ENCODE data around the gene CAMK1D. TPM values are rescaled to one million over a fixed set of nuclear protein-coding genes. Genes with fewer than 3 reads are reported as not detected.
A peak's percentile ranks its signal among the peaks of the same experiment; 100 is the strongest.

CAMK1D gene
- total and polyA plus RNA-seq, 5 donors, result 15.2 to 44.1 (median 26.6) TPM

DNA sequence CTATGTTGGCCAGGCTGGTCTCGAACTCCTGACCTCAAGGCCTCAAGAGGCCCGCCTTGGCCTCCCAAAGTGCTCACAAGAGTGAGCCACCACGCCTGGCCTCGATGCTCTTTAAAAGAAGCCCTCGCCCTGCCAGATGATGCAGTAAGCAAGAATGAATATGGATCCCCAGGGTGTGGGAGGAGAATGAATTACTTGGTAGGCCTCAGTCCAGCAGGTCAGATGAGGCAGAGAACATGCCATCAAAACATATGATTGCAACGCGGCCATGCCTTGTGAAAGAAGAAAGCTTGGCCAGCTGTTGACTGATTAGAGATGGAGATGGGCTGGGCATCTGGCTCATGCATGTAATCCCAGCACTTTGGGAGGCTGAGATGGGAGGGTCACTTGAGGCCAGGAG lies 68.7 kb downstream of the CAMK1D start:
- peak; percentile 73 to 90 (median 84) for DNase-seq
- intact Hi-C loops (cut with DNase I), result no loop called here
- Histone ChIP-seq H3K4me1 (ENCODE audit: control insufficient read depth, insufficient read depth, low read length) (peaks cover 4% of the 10 kb centered on the region), H3K27ac (ENCODE audit: low read length) (no peak overlapping the region), H3K27me3 (ENCODE audit: control insufficient read depth, insufficient read depth) (no peaks in the 10 kb centered on the region), H3K9me3 (ENCODE audit: control insufficient read depth, low read length) (no peaks in the 10 kb centered on the region), H3K4me3 (ENCODE audit: low read length) (no peak overlapping the region)
- peak; percentile 65 to 81 for ATAC-seq
- WGBS, result 77% methylated on average over 7 of the region's 7 CpGs

DNA sequence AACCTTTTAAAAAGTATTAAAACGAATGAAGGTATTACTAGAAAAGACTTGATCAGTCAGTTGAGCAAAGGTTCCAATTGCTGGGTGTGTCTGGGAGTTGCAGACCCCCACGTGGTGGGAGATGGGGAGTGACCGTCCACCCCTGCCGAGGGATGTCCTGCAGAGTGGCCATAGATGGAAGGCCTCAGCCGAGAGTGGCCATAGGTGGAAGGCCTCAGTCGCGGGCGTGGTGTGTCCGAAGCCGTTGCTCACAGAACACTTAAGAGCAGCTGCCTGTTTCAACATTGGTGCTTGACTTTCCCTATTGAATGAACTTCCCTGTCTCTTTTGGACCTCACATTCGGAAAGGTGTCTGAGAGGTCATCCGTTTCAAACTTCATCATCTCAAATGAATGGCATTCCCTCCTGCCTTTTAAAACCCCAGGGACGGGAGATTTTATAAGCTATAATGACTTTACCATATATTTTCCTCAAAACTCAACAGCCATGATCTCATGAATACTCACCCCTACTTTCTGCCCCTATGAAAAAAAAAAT lies 69.4 kb downstream of the CAMK1D start:
- 87% methylated on average over 13 of the region's 13 CpGs for whole genome bisulfite sequencing
- Histone ChIP-seq H3K4me3 (ENCODE audit: low read length) (no peak overlapping the region), H3K27ac (ENCODE audit: low read length) (no peak overlapping the region), H3K27me3 (ENCODE audit: control insufficient read depth, insufficient read depth) (no peaks in the 10 kb centered on the region), H3K9me3 (ENCODE audit: control insufficient read depth, low read length) (no peaks in the 10 kb centered on the region), H3K4me1 (ENCODE audit: control insufficient read depth, insufficient read depth, low read length) (peaks cover 5% of the 10 kb centered on the region)
- intact Hi-C loops (cut with DNase I), result no loop called here
- DNase-seq, result peak in 1 of 3 donors; percentile 24
- ATAC-seq, result no peak

DNA sequence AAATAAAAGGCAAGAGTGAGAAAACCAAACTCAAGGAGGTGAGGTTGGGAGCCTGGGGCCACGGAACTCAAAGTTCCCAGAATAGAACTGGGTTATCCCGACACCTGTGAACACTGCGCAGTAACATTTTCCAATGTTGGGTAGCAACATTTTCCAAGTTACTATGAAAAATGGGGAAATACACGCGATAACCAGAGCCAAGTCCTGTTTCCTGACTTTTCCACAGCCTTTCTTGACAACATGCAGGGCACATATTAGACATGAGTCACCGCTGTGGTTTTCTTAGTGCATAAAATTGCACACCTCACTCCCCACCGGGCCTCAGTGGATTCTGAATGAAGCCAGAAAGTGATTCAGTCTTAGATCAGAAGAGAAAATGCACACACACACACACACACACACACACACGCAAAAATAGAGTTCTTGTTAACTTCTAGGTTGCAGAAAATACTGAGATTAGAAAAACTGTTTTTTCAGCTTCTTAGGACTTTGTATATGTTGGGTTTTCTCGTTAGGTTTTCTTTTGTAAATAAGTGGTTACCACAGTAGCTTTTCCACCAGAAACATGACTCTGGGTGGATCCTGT lies 70.0 kb downstream of the CAMK1D start:
- Histone ChIP-seq H3K4me1 (ENCODE audit: control insufficient read depth, insufficient read depth, low read length) (peaks cover 7% of the 10 kb centered on the region), H3K27ac (ENCODE audit: low read length) (peak overlapping the region; percentile 4), H3K9me3 (ENCODE audit: control insufficient read depth, low read length) (no peaks in the 10 kb centered on the region), H3K4me3 (ENCODE audit: low read length) (no peak overlapping the region), H3K27me3 (ENCODE audit: control insufficient read depth, insufficient read depth) (no peaks in the 10 kb centered on the region)
- intact Hi-C loops (cut with DNase I), result no loop called here
- peak; percentile 43 to 73 for ATAC-seq
- DNase-seq, result peak in 2 of 3 donors; percentile 59 to 64
- 37% methylated on average over 9 of the region's 9 CpGs for WGBS

DNA sequence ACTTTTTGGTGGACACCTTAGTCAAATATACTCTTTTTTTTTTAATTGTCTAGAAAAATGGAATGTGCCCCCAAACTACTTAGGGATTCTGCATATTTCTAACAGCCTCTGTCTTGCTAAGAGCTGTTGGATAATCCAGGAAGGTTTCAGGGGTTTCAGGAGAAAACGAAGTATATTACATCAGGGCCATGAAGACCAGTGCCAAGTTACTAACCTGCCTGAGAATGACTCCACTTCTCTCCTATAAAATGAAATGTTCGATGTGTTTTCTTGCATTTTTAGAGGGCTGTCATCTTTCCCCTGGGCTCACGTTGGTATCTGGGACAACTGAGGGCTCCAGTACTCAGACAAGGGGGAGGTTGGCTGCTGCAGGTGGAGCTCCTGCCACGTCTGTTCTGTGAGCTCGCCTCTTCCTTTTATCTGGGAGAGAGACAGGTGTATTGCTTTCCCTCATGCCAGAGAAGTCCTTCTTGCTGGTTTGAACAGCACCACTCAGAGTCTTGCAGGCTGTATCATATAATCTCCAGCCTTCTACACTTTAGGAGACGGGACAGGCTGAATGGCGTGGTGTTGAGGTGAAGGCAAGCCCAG lies 71.3 kb downstream of the CAMK1D start:
- no peak overlapping the region for H3K27ac ChIP-seq (ENCODE audit: low read length)
- H3K27me3 ChIP-seq (ENCODE audit: control insufficient read depth, insufficient read depth), result no peaks in the 10 kb centered on the region
- H3K9me3 ChIP-seq (ENCODE audit: control insufficient read depth, low read length), result no peaks in the 10 kb centered on the region
- no peak overlapping the region for H3K4me3 ChIP-seq (ENCODE audit: low read length)
- WGBS, result 90% methylated on average over 7 of the region's 7 CpGs
- ATAC-seq (no peak), DNase-seq (no peak)
- peaks cover 7% of the 10 kb centered on the region for H3K4me1 ChIP-seq (ENCODE audit: control insufficient read depth, insufficient read depth, low read length)
- intact Hi-C loops (cut with DNase I), result no loop called here

DNA sequence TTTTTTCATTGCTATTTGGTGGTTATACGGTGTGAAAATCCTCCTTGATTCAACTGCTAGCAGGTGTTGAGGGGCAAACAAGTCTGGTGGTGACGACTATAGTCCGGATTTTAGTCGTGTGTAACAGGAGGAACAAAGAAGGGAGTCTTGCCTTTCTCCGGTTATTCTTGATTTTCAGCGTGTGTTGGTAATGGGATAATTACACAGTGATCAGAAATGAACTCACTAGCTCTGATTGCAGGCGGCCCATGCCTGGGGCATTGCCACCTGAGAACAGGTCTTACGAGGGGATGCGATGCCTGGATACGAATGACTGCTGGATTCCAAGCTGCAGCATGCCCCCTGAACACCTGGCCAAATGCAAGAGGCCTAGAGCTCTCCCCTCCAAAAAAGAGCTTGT lies 72.8 kb downstream of the CAMK1D start:
- Histone ChIP-seq H3K4me3 (ENCODE audit: low read length) (no peak overlapping the region), H3K9me3 (ENCODE audit: control insufficient read depth, low read length) (no peaks in the 10 kb centered on the region), H3K27ac (ENCODE audit: low read length) (no peak overlapping the region), H3K4me1 (ENCODE audit: control insufficient read depth, insufficient read depth, low read length) (peaks cover 5% of the 10 kb centered on the region), H3K27me3 (ENCODE audit: control insufficient read depth, insufficient read depth) (no peaks in the 10 kb centered on the region)
- 93% methylated on average over 10 of the region's 10 CpGs for WGBS
- ATAC-seq, result no peak
- intact Hi-C loops (cut with DNase I), result no loop called here
- DNase-seq, result no peak

DNA sequence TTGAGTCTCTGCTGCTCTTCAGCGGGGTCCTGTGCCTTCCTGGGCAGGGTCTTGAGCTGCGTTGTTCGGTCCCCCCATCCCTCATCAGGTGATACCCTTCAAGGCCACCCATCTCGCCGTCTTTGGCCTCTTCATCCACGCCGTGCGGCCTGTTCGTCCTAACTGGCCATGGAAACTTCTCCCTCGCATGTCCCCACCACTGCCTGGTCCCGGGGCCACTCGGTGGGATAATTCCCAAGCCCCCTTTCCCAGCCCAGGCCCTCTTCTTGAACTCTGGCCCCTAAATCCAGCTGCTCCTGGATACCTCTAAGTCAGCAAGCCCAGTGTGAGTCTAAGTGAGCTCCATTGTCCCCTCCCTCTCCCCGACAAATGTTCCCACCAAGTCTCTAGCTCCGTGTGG lies 74.5 kb downstream of the CAMK1D start:
- Histone ChIP-seq H3K4me1 (ENCODE audit: control insufficient read depth, insufficient read depth, low read length) (peaks cover 5% of the 10 kb centered on the region), H3K4me3 (ENCODE audit: low read length) (no peak overlapping the region), H3K27ac (ENCODE audit: low read length) (no peak overlapping the region), H3K9me3 (ENCODE audit: control insufficient read depth, low read length) (no peaks in the 10 kb centered on the region), H3K27me3 (ENCODE audit: control insufficient read depth, insufficient read depth) (no peaks in the 10 kb centered on the region)
- intact Hi-C loops (cut with DNase I), result no loop called here
- 93% methylated on average over 14 of the region's 14 CpGs for WGBS
- no peak for DNase-seq
- ATAC-seq, result no peak

DNA sequence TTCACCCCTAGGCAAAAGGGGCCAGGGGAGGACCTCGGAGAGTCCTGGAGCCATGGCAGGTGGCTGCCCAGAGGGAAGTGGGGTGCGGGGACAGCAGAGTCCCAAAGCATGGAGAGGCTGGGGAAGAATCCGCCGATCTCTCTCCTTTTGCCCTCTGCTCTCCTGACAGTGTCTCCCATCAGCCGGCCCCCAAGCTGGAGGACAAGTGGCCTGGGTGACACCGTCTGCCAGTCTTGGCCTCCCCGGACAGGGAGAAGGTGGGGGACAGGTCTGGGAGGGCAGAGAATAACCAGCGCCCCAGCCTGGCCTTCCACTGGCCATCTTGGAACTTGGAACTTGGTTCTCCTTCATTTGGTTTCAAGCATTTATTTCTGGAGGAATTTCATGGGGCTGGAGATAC lies 77.9 kb downstream of the CAMK1D start:
- DNase-seq, result no peak
- Histone ChIP-seq H3K9me3 (ENCODE audit: control insufficient read depth, low read length) (no peaks in the 10 kb centered on the region), H3K27me3 (ENCODE audit: control insufficient read depth, insufficient read depth) (no peaks in the 10 kb centered on the region), H3K27ac (ENCODE audit: low read length) (no peak overlapping the region), H3K4me3 (ENCODE audit: low read length) (no peak overlapping the region), H3K4me1 (ENCODE audit: control insufficient read depth, insufficient read depth, low read length) (peaks cover 6% of the 10 kb centered on the region)
- intact Hi-C loops (cut with DNase I), result no loop called here
- ATAC-seq, result peak in 1 of 2 donors; percentile 17
- WGBS, result 91% methylated on average over 8 of the region's 8 CpGs

DNA sequence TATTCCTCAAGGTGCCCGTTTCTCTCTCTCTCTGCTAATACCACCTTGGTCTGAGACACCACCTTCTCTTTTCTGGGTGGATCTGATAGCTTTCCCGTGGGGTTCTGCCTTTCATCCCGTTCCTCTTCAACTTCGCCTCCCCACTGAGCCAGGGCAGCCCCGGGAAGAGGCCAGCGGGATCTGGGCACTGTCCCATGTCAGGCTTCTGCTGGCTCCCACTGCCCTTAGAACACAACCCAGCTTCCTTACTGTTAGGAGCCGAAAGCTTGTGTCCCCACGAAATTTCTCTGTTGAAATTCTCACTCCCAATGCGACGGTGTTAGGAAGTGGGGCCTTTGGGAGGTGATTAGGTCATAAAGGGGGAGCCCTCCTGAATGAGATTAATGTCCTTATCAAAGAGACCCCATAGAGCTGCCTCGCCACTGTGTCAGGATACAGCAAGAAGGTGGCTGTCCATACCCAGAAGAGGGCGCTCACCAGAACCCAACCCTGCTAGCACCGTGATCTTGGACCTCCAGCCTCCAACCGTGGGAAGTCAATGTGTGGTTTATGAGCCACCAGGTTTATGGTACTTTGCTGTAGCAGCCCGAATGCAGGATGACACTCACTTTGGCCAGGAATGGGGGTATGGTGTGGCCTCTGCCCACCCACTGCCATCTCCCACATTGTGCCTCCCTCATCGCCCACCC lies 79.2 kb downstream of the CAMK1D start:
- intact Hi-C loops (cut with DNase I), result no loop called here
- H3K9me3 ChIP-seq (ENCODE audit: control insufficient read depth, low read length), result no peaks in the 10 kb centered on the region
- no peak overlapping the region for H3K4me3 ChIP-seq (ENCODE audit: low read length)
- H3K27ac ChIP-seq (ENCODE audit: low read length), result no peak overlapping the region
- H3K27me3 ChIP-seq (ENCODE audit: control insufficient read depth, insufficient read depth), result no peaks in the 10 kb centered on the region
- DNase-seq (no peak), ATAC-seq (no peak)
- WGBS, result 88% methylated on average over 16 of the region's 16 CpGs
- peaks cover 6% of the 10 kb centered on the region for H3K4me1 ChIP-seq (ENCODE audit: control insufficient read depth, insufficient read depth, low read length)

DNA sequence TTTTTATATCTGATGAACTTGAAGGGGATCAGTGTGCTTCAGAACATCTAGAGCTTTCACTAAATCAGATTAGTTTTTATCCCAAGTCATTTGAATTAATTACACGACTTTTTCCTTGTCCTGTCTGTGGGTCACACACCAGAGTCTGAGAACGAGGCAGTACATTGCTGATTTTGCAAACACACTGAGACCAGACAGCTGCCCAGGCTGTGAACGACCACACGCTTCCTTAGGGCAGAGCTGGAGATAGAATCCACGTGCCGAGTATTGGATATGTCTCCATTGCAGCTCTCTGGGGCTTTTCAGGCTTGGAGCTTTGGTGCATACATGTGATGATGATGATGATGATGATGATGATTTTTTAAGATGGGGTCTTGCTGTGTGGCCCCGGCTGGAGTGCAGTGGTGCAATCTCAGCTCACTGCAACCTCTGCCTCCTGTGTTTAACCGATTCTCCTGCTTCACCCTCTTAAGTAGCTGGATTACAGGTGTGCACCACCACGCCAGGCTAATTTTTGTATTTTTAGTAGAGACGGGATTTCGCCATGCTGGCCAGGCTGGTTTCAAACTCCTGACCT lies 81.1 kb downstream of the CAMK1D start:
- intact Hi-C loops (cut with DNase I), result no loop called here
- WGBS, result 81% methylated on average over 11 of the region's 11 CpGs
- no peaks in the 10 kb centered on the region for H3K9me3 ChIP-seq (ENCODE audit: control insufficient read depth, low read length)
- no peak overlapping the region for H3K4me3 ChIP-seq (ENCODE audit: low read length)
- peaks cover 4% of the 10 kb centered on the region for H3K4me1 ChIP-seq (ENCODE audit: control insufficient read depth, insufficient read depth, low read length)
- no peak for ATAC-seq
- DNase-seq, result no peak
- H3K27me3 ChIP-seq (ENCODE audit: control insufficient read depth, insufficient read depth), result no peaks in the 10 kb centered on the region
- H3K27ac ChIP-seq (ENCODE audit: low read length), result no peak overlapping the region

DNA sequence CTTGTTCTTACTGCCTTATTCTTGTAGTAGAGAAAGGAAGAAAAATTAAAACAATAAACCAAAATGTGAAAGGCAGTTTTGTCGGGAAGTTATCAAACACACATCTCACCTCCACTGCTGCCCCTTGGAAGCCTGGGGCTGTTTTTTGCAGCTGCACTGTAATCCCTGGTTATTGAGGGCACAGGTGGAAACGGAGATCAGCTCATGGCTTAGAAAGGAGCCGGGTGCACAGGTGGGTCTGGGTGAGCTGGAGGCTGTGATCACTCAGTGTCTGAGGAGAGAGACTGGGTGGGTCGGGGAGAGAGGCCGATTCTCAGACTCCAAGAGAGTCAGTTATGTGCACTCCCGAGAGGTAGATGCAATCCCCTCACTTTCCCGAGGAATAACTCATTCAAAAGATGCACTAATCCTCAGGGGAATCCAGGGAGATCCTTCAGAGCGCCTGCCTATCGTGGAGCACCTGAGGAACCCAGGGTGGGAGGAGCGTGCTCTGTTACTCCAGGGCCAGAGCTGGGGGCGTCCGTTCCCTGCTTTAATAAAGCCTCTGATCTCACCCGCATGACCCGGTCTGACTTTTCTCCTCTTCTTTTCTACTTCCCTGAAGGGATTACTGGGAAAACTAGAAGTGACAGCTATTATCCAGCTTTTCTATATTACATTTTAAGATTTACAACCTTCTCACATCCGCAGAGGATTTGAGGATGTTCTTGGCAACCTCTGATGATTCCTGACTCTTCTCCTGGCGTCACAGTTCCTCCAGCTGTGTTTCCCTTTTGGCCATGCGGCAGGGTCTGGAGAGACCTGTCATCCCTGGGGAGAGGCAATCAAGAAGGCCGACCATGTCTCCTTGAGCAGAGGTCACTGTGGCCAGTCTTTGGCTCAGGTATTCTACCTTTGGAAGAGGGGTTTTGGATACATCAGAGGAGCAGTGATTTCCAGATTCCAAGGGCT lies 82.1 kb downstream of the CAMK1D start:
- intact Hi-C loops (cut with DNase I), result no loop called here
- WGBS, result 70% methylated on average over 18 of the region's 18 CpGs
- no peak for ATAC-seq
- no peak for DNase-seq
- Histone ChIP-seq H3K9me3 (ENCODE audit: control insufficient read depth, low read length) (no peaks in the 10 kb centered on the region), H3K4me1 (ENCODE audit: control insufficient read depth, insufficient read depth, low read length) (peaks cover 4% of the 10 kb centered on the region), H3K27ac (ENCODE audit: low read length) (no peak overlapping the region), H3K27me3 (ENCODE audit: control insufficient read depth, insufficient read depth) (no peaks in the 10 kb centered on the region), H3K4me3 (ENCODE audit: low read length) (no peak overlapping the region)
